A673 (cell line): ENCODE results near the gene KMT5B. TPM values are rescaled to one million over a fixed set of nuclear protein-coding genes. Genes with fewer than 3 reads are reported as not detected.

Experiments used
- BruUV-seq: library from RNA; stranded (reverse); fragments of 400-500 nt; replicated peaks from 2 replicates; lab custom pipeline; 2021; lab: Mats Ljungman, UMichigan
- CTCF ChIA-PET: fragments of 300-600 bp; sonication (Branson Sonifier 250); formaldehyde crosslinking; loops from one replicate; lab custom pipeline; 2022; ENCODE audit warnings: antibody characterized with exemption; lab: Charles Lee
- POLR2A ChIA-PET: fragments of 300-600 bp; sonication (Branson Sonifier 250); formaldehyde crosslinking; loops from one replicate; lab custom pipeline; 2022; ENCODE audit warnings: antibody characterized with exemption; ENCODE audit not compliant: low non-redundant PET; lab: Charles Lee
- DNase-seq: peaks from one replicate; pipeline ENCODE4 v3.0.0-alpha.2; 2015; ENCODE audit warnings: low spot score
- H3K27ac ChIP-seq: fragments of 200-600 bp; sonication (generic); 2 replicates; pipeline ENCODE4 v1.5.1; 2016; ENCODE audit warnings: mixed run types, low read depth, mild to moderate bottlenecking, mixed read lengths, antibody characterized with exemption, low read length; ENCODE audit not compliant: poor library complexity, severe bottlenecking
- H3K27me3 ChIP-seq: fragments of 200-600 bp; sonication (generic); replicated peaks from 2 replicates; pipeline ENCODE4 v1.6.1; 2017; ENCODE audit warnings: mixed run types, low read depth, mild to moderate bottlenecking, mixed read lengths, antibody characterized with exemption, low read length; ENCODE audit not compliant: insufficient read depth, poor library complexity
- H3K36me3 ChIP-seq: fragments of 200-600 bp; sonication (generic); 2 replicates; pipeline ENCODE4 v1.6.1; 2016; ENCODE audit warnings: mixed run types, mild to moderate bottlenecking, mixed read lengths, antibody characterized with exemption, low read length; ENCODE audit not compliant: insufficient read depth, poor library complexity, severe bottlenecking
- H3K4me1 ChIP-seq: fragments of 200-600 bp; sonication (generic); 2 replicates; pipeline ENCODE4 v1.6.1; 2017; ENCODE audit warnings: mixed run types, mild to moderate bottlenecking, mixed read lengths, antibody characterized with exemption, low read length; ENCODE audit not compliant: insufficient read depth, poor library complexity, severe bottlenecking
- H3K4me3 ChIP-seq: fragments of 200-600 bp; sonication (generic); 2 replicates; pipeline ENCODE4 v1.5.1; 2016; ENCODE audit warnings: low read depth, mixed run types, mild to moderate bottlenecking, mixed read lengths, low read length; ENCODE audit not compliant: poor library complexity, severe bottlenecking
- H3K9me3 ChIP-seq: fragments of 200-600 bp; sonication (generic); 2 replicates; pipeline ENCODE4 v1.6.1; 2016; ENCODE audit warnings: mixed run types, low read depth, mild to moderate bottlenecking, mixed read lengths, antibody characterized with exemption, low read length; ENCODE audit not compliant: poor library complexity, severe bottlenecking
- CTCF ChIP-seq: fragments of 300-800, 200-600 bp; sonication (generic); conservative IDR thresholded peaks from 2 replicates; pipeline ENCODE4 v1.5.1; 2017; ENCODE audit warnings: low read depth, mild to moderate bottlenecking, antibody characterized with exemption, low read length, moderate library complexity, mixed read lengths
- EZH2 ChIP-seq: fragments of 200-600 bp; sonication (generic); IDR thresholded peaks from 2 replicates; pipeline ENCODE4 v1.6.1; 2017; ENCODE audit warnings: borderline replicate concordance, low read depth, mild to moderate bottlenecking, mixed read lengths, antibody characterized with exemption, low read length; ENCODE audit not compliant: poor library complexity, severe bottlenecking
- intact Hi-C: fragments of 100-400 bp; cut with micrococcal nuclease; formaldehyde crosslinking; loops from one replicate; pipeline ENCODE4 v1.10.0; 2022; ENCODE audit not compliant: unreplicated experiment
- total RNA-seq: library from RNA; stranded (reverse); gene quantifications from 2 replicates; pipeline ENCODE4 v1.2.3, GENCODE V29; 2021

The KMT5B gene
- total RNA-seq, 1 experiment from 2014 or later: 35.4 TPM

- Histone ChIP-seq H3K4me3 (no peak overlapping the region), H3K4me1 (no peaks in the 10 kb centered on the region), H3K27ac (no peak overlapping the region), H3K9me3 (no peaks in the 10 kb centered on the region), H3K27me3 (no peaks in the 10 kb centered on the region), H3K36me3 (peaks cover 32% of the 10 kb centered on the region)
- ChIA-PET POLR2A (no interaction called here), CTCF (no interaction called here)
- intact Hi-C loops: no loop called here
- TF ChIP-seq EZH2 (no peak), CTCF (no peak)
- no TSS peak for BruUV-seq
- DNase-seq: no peak
These were observed 48.7 kb downstream of the KMT5B start for GRCh38 chr11:68164437-68164836.

GRCh38 chr11:68163691-68164090 lies 49.4 kb downstream of the KMT5B start:
- H3K9me3 ChIP-seq: no peaks in the 10 kb centered on the region
- ChIA-PET CTCF (no interaction called here), POLR2A (no interaction called here)
- intact Hi-C loops: no loop called here
- H3K4me1 ChIP-seq: no peaks in the 10 kb centered on the region
- TF ChIP-seq CTCF (no peak), EZH2 (no peak)
- H3K36me3 ChIP-seq: peaks cover 24% of the 10 kb centered on the region
- DNase-seq: no peak
- BruUV-seq: no TSS peak
- H3K27me3 ChIP-seq: no peaks in the 10 kb centered on the region
- no peak overlapping the region for H3K27ac ChIP-seq
- H3K4me3 ChIP-seq: no peak overlapping the region

- intact Hi-C loops: no loop called here
These were observed 52.9 kb downstream of the KMT5B start for GRCh38 chr11:68160100-68160695.

More at GRCh38 chr11:68160100-68160695, 52.9 kb downstream of the KMT5B start:
- ChIA-PET POLR2A (no interaction called here), CTCF (no interaction called here)
- Histone ChIP-seq H3K4me3 (no peak overlapping the region), H3K9me3 (no peaks in the 10 kb centered on the region), H3K27ac (no peak overlapping the region), H3K4me1 (no peaks in the 10 kb centered on the region), H3K27me3 (no peaks in the 10 kb centered on the region), H3K36me3 (peaks cover 4% of the 10 kb centered on the region)
- TF ChIP-seq EZH2 (no peak), CTCF (no peak)
- BruUV-seq: no TSS peak
- DNase-seq: no peak
